GM12878 (cell line): ENCODE measurements around the gene GALNT15. TPM values are rescaled to one million over a fixed set of nuclear protein-coding genes. Genes with fewer than 3 reads are reported as not detected.

Experiments
- ATAC-seq: fragments of 200-7000 bp; cut with Tn5 transposase; 3 replicates; pipeline ENCODE4 v1.9.1; 2020; ENCODE audit warnings: mild to moderate bottlenecking, moderate library complexity
- BruUV-seq: library from RNA; stranded (reverse); fragments of 400-500 nt; replicated peaks from 2 replicates; lab custom pipeline; 2021; lab: Mats Ljungman, UMichigan
- CTCF ChIA-PET: fragments of 300-600 bp; sonication (Branson Sonifier 250); formaldehyde crosslinking; extraction: SDS; loops from one replicate; lab custom pipeline; 2021; ENCODE audit warnings: inconsistent platforms; lab: Yijun Ruan, JAX
- POLR2A ChIA-PET: fragments of 350-600 bp; formaldehyde crosslinking; extraction: SDS; loops from one replicate; lab custom pipeline; 2021; ENCODE audit warnings: inconsistent platforms; lab: Charles Lee
- RAD21 ChIA-PET: fragments of 300-600 bp; sonication (Branson Sonifier 250); formaldehyde crosslinking; loops from one replicate; lab custom pipeline; 2023; ENCODE audit warnings: antibody characterized with exemption; ENCODE audit not compliant: unreplicated experiment; lab: Charles Lee
- SMC1A ChIA-PET: fragments of 300-600 bp; sonication (Branson Sonifier 250); formaldehyde crosslinking; loops from one replicate; lab custom pipeline; 2023; ENCODE audit not compliant: unreplicated experiment, uncharacterized antibody; lab: Charles Lee
- DNase-seq: peaks from one replicate; pipeline ENCODE4 v3.0.0-alpha.2; 2011; ENCODE audit warnings: low read depth, low spot score
- FAIRE-seq: peaks from 3 replicates; lab custom pipeline; 2011; peaks lifted over from hg19 to GRCh38; lab: Jason Lieb, UNC
- H2AFZ ChIP-seq: 2 replicates; pipeline ENCODE4 v1.6.0; 2011; ENCODE audit warnings: low read depth, low read length, control low read depth; ENCODE audit not compliant: control insufficient read depth
- H3K27ac ChIP-seq: 2 replicates; pipeline ENCODE4 v1.5.1; 2011; ENCODE audit warnings: control low read depth; ENCODE audit not compliant: control insufficient read depth, insufficient read depth
- H3K27me3 ChIP-seq, 2 experiments: replicated peaks in 1 of 2; 2 replicates each; pipeline versions ENCODE4 v1.6.0 to v1.6.1; 2011; ENCODE audit warnings: low read length in 1 of 2; ENCODE audit not compliant: control insufficient read depth in 2 of 2, insufficient read depth in 2 of 2
- H3K36me3 ChIP-seq, 2 experiments: 2 replicates each; pipeline ENCODE4 v1.5.1; 2011; ENCODE audit warnings: low read length in 1 of 2; ENCODE audit not compliant: control insufficient read depth in 2 of 2, insufficient read depth in 2 of 2
- H3K4me1 ChIP-seq: 2 replicates; pipeline ENCODE4 v1.6.1; 2011; ENCODE audit warnings: mild to moderate bottlenecking, low read length, moderate library complexity, mixed read lengths; ENCODE audit not compliant: control insufficient read depth, insufficient read depth
- H3K4me2 ChIP-seq: 2 replicates; pipeline ENCODE4 v1.6.0; 2011; ENCODE audit warnings: control low read depth; ENCODE audit not compliant: control insufficient read depth, insufficient read depth
- H3K4me3 ChIP-seq: fragments of 200-600 bp; sonication (generic); 2 replicates; pipeline ENCODE4 v1.5.1; 2016
- H3K79me2 ChIP-seq: 2 replicates; pipeline ENCODE4 v1.6.0; 2011; ENCODE audit warnings: low read length; ENCODE audit not compliant: control insufficient read depth, insufficient read depth
- H3K9ac ChIP-seq: 2 replicates; pipeline ENCODE4 v1.8.0; 2011; ENCODE audit warnings: low read length, control low read depth, mixed read lengths; ENCODE audit not compliant: control insufficient read depth, insufficient read depth
- H3K9me3 ChIP-seq: replicated peaks from 3 replicates; pipeline ENCODE4 v1.5.1; 2011; ENCODE audit warnings: mild to moderate bottlenecking, low read length; ENCODE audit not compliant: control insufficient read depth, insufficient read depth
- H4K20me1 ChIP-seq: 2 replicates; pipeline ENCODE4 v1.6.0; 2011; ENCODE audit not compliant: control insufficient read depth, insufficient read depth
- BMI1 ChIP-seq: fragments of 450-650 bp; IDR thresholded peaks from 2 replicates; pipeline ENCODE4 v1.6.1; 2016; ENCODE audit warnings: mild to moderate bottlenecking, moderate library complexity, borderline replicate concordance
- EED ChIP-seq: sonication (generic); IDR thresholded peaks from 2 replicates; pipeline ENCODE4 v1.6.1; 2016; ENCODE audit warnings: antibody characterized with exemption, low read depth
- HDAC6 ChIP-seq: fragments of 200-600 bp; sonication (generic); IDR thresholded peaks from one replicate; pipeline ENCODE4 v1.8.0; 2017; ENCODE audit warnings: antibody characterized with exemption; ENCODE audit not compliant: unreplicated experiment
- IKZF1 ChIP-seq: fragments of 450-650 bp; conservative IDR thresholded peaks from 2 replicates; pipeline ENCODE4 v1.6.1; 2017; ENCODE audit warnings: antibody characterized with exemption, mild to moderate bottlenecking
- IKZF2 ChIP-seq, 2 experiments: fragments of 450-650 bp; IDR thresholded peaks; 2 replicates each; pipeline ENCODE4 v1.6.1; 2017; ENCODE audit warnings: mild to moderate bottlenecking in 2 of 2, moderate library complexity in 2 of 2
- MTA2 ChIP-seq: fragments of 450-650 bp; IDR thresholded peaks from 2 replicates; pipeline ENCODE4 v1.6.1; 2016; ENCODE audit warnings: low read depth, mild to moderate bottlenecking, moderate library complexity
- PAX5 ChIP-seq: IDR thresholded peaks from 2 replicates; pipeline ENCODE4 v1.6.1; 2011; ENCODE audit warnings: low read depth, low read length, borderline replicate concordance
- POLR2AphosphoS5 ChIP-seq: IDR thresholded peaks from 2 replicates; pipeline ENCODE4 v1.6.1; 2011; ENCODE audit warnings: mild to moderate bottlenecking, low read length, inconsistent platforms
- RB1 ChIP-seq: fragments of 450-650 bp; formaldehyde crosslinking; IDR thresholded peaks from 2 replicates; pipeline ENCODE4 v1.6.1; 2017; ENCODE audit warnings: mild to moderate bottlenecking, borderline replicate concordance
- ZNF622 ChIP-seq: fragments of 450-650 bp; IDR thresholded peaks from 2 replicates; pipeline ENCODE4 v1.6.1; 2017; ENCODE audit warnings: mild to moderate bottlenecking, inconsistent platforms
- ZSCAN29 ChIP-seq: fragments of 450-650 bp; IDR thresholded peaks from 2 replicates; pipeline ENCODE4 v1.6.1; 2017; ENCODE audit warnings: mild to moderate bottlenecking, moderate library complexity
- WGBS: methylation state at CpG from one replicate; pipeline ENCODE4 v1.1.6; 2016; ENCODE audit warnings: low lambda C conversion rate; ENCODE audit not compliant: insufficient replicate concordance, insufficient coverage; ENCODE audit errors: missing lambda C conversion rate; 5-methylcytosine and 5-hydroxymethylcytosine counted together
- in situ Hi-C: fragments of 300-500 bp; cut with MboI; formaldehyde crosslinking; loops from 9 replicates; pipeline ENCODE4 v1.14.3; 2018; ENCODE audit warnings: mixed read lengths
- intact Hi-C: fragments of 100-400 bp; cut with micrococcal nuclease; formaldehyde crosslinking; loops from one replicate; pipeline ENCODE4 v1.14.2; 2022; ENCODE audit not compliant: unreplicated experiment
- polyA plus RNA-seq, 11 experiments: library from polyadenylated mRNA; depleted of rRNA in 4 of 11; unstranded in 6 of 11; stranded (reverse) in 5 of 11; fragments of >200 nt; fragmentation: Nextera tagmentation in 4 of 11; fragmentation: Illumina TruSeq in 1 of 11; extraction: Ambion mirVana in 4 of 11; extraction: Trizol in 1 of 11; gene quantifications; 1 replicate in 1 of 11; 2 replicates in 10 of 11; pipeline versions ENCODE4 v1.2.1 to v1.2.3, GENCODE V29; 2011 to 2016; ENCODE audit warnings: inconsistent platforms in 2 of 11, missing spikeins in 2 of 11, low read depth in 1 of 11
- total RNA-seq, 4 experiments: library from RNA; depleted of rRNA in 3 of 4; stranded (reverse); fragments of >200 nt in 3 of 4; fragmentation: Illumina TruSeq in 1 of 4; extraction: Trizol in 1 of 4; gene quantifications; 2 replicates each; pipeline versions ENCODE4 v1.2.1 to v1.2.3, GENCODE V29; 2013 to 2021
- TF ChIP-seq, protein P1 (sequence below): fragments of 450-650 bp; formaldehyde crosslinking; IDR thresholded peaks from 2 replicates; pipeline ENCODE4 v1.5.0; 2022; ENCODE audit warnings: mild to moderate bottlenecking, missing genetic modification characterization
- TF ChIP-seq, protein P2 (sequence below), 3 experiments: IDR thresholded peaks in 2 of 3; conservative IDR thresholded peaks in 1 of 3; 2 replicates each; pipeline ENCODE4 v1.5.1; 2011; ENCODE audit warnings: low read depth in 3 of 3, low read length in 3 of 3, mild to moderate bottlenecking in 3 of 3, control low read depth in 2 of 3, moderate library complexity in 2 of 3, inconsistent platforms in 1 of 3, mixed read lengths in 1 of 3; ENCODE audit not compliant: control insufficient read depth in 2 of 3, insufficient read depth in 1 of 3; ENCODE audit errors: extremely low read depth in 1 of 3
- TF ChIP-seq, protein P3 (sequence below): IDR thresholded peaks from 2 replicates; pipeline ENCODE4 v1.6.1; 2012; ENCODE audit warnings: improper control_type of control experiment, low read depth, low read length; ENCODE audit not compliant: insufficient replicate concordance

The GALNT15 gene
- total and polyA plus RNA-seq, 10 of the 15 experiments (the other 5 are each of a cell fraction or from before 2014, with no cell fraction given), result 0.03 to 0.05 TPM; not detected in 8

DNA sequence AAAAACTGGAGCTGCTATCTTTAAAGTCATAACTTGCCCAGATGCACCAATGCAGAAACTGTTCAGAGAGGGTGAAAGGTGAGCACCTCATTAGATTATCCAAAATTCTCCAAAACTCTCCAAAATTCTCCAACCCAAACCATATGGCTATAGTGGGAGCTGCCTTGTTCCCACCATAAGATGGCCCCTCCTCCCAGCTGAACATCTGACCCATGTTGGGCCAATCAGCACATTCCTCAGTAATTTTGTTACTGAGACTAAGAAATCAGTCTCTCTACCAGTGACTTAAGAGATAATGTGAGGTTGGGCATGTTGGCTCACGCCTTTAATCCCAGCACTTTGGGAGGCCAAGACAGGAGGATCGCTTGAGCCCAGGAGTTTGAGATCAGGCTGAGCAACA, 57.5 kb downstream of the GALNT15 start (continued):
- TF ChIP-seq, protein P1, sequence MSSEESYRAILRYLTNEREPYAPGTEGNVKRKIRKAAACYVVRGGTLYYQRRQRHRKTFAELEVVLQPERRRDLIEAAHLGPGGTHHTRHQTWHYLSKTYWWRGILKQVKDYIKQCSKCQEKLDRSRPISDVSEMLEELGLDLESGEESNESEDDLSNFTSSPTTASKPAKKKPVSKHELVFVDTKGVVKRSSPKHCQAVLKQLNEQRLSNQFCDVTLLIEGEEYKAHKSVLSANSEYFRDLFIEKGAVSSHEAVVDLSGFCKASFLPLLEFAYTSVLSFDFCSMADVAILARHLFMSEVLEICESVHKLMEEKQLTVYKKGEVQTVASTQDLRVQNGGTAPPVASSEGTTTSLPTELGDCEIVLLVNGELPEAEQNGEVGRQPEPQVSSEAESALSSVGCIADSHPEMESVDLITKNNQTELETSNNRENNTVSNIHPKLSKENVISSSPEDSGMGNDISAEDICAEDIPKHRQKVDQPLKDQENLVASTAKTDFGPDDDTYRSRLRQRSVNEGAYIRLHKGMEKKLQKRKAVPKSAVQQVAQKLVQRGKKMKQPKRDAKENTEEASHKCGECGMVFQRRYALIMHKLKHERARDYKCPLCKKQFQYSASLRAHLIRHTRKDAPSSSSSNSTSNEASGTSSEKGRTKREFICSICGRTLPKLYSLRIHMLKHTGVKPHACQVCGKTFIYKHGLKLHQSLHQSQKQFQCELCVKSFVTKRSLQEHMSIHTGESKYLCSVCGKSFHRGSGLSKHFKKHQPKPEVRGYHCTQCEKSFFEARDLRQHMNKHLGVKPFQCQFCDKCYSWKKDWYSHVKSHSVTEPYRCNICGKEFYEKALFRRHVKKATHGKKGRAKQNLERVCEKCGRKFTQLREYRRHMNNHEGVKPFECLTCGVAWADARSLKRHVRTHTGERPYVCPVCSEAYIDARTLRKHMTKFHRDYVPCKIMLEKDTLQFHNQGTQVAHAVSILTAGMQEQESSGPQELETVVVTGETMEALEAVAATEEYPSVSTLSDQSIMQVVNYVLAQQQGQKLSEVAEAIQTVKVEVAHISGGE (CRISPR knock-in tag), result no peak
- TF ChIP-seq BMI1 (no peak), EED (no peak), RB1 (no peak), ZNF622 (no peak), POLR2AphosphoS5 (no peak)
- TF ChIP-seq, protein P2, sequence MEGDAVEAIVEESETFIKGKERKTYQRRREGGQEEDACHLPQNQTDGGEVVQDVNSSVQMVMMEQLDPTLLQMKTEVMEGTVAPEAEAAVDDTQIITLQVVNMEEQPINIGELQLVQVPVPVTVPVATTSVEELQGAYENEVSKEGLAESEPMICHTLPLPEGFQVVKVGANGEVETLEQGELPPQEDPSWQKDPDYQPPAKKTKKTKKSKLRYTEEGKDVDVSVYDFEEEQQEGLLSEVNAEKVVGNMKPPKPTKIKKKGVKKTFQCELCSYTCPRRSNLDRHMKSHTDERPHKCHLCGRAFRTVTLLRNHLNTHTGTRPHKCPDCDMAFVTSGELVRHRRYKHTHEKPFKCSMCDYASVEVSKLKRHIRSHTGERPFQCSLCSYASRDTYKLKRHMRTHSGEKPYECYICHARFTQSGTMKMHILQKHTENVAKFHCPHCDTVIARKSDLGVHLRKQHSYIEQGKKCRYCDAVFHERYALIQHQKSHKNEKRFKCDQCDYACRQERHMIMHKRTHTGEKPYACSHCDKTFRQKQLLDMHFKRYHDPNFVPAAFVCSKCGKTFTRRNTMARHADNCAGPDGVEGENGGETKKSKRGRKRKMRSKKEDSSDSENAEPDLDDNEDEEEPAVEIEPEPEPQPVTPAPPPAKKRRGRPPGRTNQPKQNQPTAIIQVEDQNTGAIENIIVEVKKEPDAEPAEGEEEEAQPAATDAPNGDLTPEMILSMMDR (IDR thresholded peaks at IDR 0.05 in 2 of 3, conservative IDR thresholded peaks at IDR 0.05 in 1 of 3; ENCODE audit: control insufficient read depth in 2 of 3, extremely low read depth in 1 of 3, insufficient read depth in 1 of 3, low read depth in 3 of 3, low read length in 3 of 3), result no peak

DNA sequence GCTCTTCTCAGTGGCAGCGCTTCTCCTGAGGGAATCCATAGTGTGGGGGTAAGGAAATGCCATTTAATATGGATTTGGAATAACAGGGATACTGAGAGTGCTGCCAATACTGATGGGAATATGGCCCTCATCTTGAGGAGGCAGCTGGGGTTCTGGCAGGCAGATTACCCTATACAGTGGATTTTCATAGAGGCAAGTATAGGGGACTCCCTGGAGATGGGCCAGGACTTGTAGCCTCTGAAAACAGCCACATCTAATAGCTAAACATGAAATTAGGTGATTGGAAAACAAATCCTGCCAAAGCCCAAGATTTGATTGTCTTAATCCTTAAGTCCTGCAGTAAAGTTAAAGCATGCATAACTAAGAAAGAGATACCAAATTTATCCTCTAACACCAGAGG, 59.3 kb downstream of the GALNT15 start:
- Histone ChIP-seq H3K9ac (no peak overlapping the region), H3K27ac (no peak overlapping the region), H3K4me3 (no peak overlapping the region), H3K36me3 (no peaks in the 10 kb centered on the region), H3K4me1 (no peaks in the 10 kb centered on the region), H3K9me3 (no peaks in the 10 kb centered on the region), H2AFZ (no peak overlapping the region), H3K27me3 (peaks cover 0 to 2% of the 10 kb centered on the region in 2 experiments; a peak in 1 of 4 replicates), H4K20me1 (no peaks in the 10 kb centered on the region), H3K4me2 (no peak overlapping the region), H3K79me2 (no peaks in the 10 kb centered on the region)
- CTCF ChIA-PET, result interaction anchor here (1.3 to 2.1 kb wide), 2 partner anchors 10 to 14 kb away, joined by 5 to 6 read pairs; no protein-coding TSS in a partner anchor
- SMC1A ChIA-PET, result interaction anchor here (1.1 to 1.5 kb wide), 2 partner anchors 14 to 57 kb away, joined by 3 to 6 read pairs; no protein-coding TSS in a partner anchor
- ATAC-seq (no peak), DNase-seq (no peak), FAIRE-seq (no peak)
- RAD21 ChIA-PET, result no interaction called here
- WGBS, result 0% methylated on average over 1 of the region's 1 CpG
- intact Hi-C loops (no loop called here), in situ Hi-C loops (no loop called here)
- no TSS peak for BruUV-seq
- POLR2A ChIA-PET, result no interaction called here
- TF ChIP-seq PAX5, result no peak
- TF ChIP-seq MTA2, result no peak
- TF ChIP-seq HDAC6, result no peak
- TF ChIP-seq, protein P3, sequence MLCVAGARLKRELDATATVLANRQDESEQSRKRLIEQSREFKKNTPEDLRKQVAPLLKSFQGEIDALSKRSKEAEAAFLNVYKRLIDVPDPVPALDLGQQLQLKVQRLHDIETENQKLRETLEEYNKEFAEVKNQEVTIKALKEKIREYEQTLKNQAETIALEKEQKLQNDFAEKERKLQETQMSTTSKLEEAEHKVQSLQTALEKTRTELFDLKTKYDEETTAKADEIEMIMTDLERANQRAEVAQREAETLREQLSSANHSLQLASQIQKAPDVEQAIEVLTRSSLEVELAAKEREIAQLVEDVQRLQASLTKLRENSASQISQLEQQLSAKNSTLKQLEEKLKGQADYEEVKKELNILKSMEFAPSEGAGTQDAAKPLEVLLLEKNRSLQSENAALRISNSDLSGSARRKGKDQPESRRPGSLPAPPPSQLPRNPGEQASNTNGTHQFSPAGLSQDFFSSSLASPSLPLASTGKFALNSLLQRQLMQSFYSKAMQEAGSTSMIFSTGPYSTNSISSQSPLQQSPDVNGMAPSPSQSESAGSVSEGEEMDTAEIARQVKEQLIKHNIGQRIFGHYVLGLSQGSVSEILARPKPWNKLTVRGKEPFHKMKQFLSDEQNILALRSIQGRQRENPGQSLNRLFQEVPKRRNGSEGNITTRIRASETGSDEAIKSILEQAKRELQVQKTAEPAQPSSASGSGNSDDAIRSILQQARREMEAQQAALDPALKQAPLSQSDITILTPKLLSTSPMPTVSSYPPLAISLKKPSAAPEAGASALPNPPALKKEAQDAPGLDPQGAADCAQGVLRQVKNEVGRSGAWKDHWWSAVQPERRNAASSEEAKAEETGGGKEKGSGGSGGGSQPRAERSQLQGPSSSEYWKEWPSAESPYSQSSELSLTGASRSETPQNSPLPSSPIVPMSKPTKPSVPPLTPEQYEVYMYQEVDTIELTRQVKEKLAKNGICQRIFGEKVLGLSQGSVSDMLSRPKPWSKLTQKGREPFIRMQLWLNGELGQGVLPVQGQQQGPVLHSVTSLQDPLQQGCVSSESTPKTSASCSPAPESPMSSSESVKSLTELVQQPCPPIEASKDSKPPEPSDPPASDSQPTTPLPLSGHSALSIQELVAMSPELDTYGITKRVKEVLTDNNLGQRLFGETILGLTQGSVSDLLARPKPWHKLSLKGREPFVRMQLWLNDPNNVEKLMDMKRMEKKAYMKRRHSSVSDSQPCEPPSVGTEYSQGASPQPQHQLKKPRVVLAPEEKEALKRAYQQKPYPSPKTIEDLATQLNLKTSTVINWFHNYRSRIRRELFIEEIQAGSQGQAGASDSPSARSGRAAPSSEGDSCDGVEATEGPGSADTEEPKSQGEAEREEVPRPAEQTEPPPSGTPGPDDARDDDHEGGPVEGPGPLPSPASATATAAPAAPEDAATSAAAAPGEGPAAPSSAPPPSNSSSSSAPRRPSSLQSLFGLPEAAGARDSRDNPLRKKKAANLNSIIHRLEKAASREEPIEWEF, result no peak
- TF ChIP-seq IKZF2 (IDR thresholded peaks at IDR 0.05), result no peak
- no peak for TF ChIP-seq IKZF1
- TF ChIP-seq ZSCAN29, result no peak
